CD14-positive monocyte (primary cell): ENCODE measurements around the gene WDR55. TPM values are rescaled to one million over a fixed set of nuclear protein-coding genes. Genes with fewer than 3 reads are reported as not detected.

Source experiments
- DNase-seq, 3 donors: peaks; one replicate each; pipeline ENCODE4 v3.0.0-alpha.2; 2011 to 2022
- H2AFZ ChIP-seq: 2 replicates; pipeline ENCODE4 v1.6.0; 2012; ENCODE audit warnings: mild to moderate bottlenecking, low read depth, low read length, inconsistent platforms; ENCODE audit not compliant: insufficient read depth, poor library complexity, severe bottlenecking
- H3K27ac ChIP-seq, 2 donors: 1 replicate in 1 of 2; 2 replicates in 1 of 2; pipeline ENCODE4 v1.5.1; 2012 to 2013; ENCODE audit warnings: low read length in 2 of 2, control low read depth in 1 of 2, inconsistent platforms in 1 of 2, low read depth in 1 of 2, mild to moderate bottlenecking in 1 of 2
- H3K27me3 ChIP-seq, 2 donors: one replicate each; pipeline versions ENCODE4 v1.6.0 to v1.6.1; 2011 to 2013; ENCODE audit warnings: low read length in 2 of 2; ENCODE audit not compliant: control insufficient read depth in 2 of 2, insufficient read depth in 2 of 2
- H3K36me3 ChIP-seq, 2 donors: replicated peaks in 1 of 2; 1 replicate in 1 of 2; 2 replicates in 1 of 2; pipeline versions ENCODE4 v1.5.1 to v1.6.1; 2012 to 2013; ENCODE audit warnings: low read length in 2 of 2, control low read depth in 1 of 2, inconsistent platforms in 1 of 2, mild to moderate bottlenecking in 1 of 2; ENCODE audit not compliant: insufficient read depth in 2 of 2, control insufficient read depth in 1 of 2
- H3K4me1 ChIP-seq, 2 donors: 1 replicate in 1 of 2; 2 replicates in 1 of 2; pipeline versions ENCODE4 v1.5.1 to v1.6.1; 2012 to 2013; ENCODE audit warnings: low read length in 2 of 2, control low read depth in 1 of 2, inconsistent platforms in 1 of 2, mild to moderate bottlenecking in 1 of 2, moderate library complexity in 1 of 2; ENCODE audit not compliant: insufficient read depth in 2 of 2, control insufficient read depth in 1 of 2
- H3K4me2 ChIP-seq: replicated peaks from 2 replicates; pipeline ENCODE3; 2012; ENCODE audit warnings: low read length, moderate library complexity, mild to moderate bottlenecking; ENCODE audit not compliant: poor library complexity, severe bottlenecking; ENCODE audit errors: extremely low read depth
- H3K4me3 ChIP-seq, 3 experiments: fragments of 200-600 bp in 1 of 3; sonication (generic) in 1 of 3; replicated peaks in 1 of 3; 1 replicate in 2 of 3; 2 replicates in 1 of 3; pipeline ENCODE4 v1.5.1; 2011 to 2013; ENCODE audit warnings: low read length in 3 of 3, mild to moderate bottlenecking in 3 of 3, control low read depth in 2 of 3, low read depth in 2 of 3, inconsistent platforms in 1 of 3, moderate library complexity in 1 of 3
- H3K79me2 ChIP-seq: 2 replicates; pipeline ENCODE4 v1.6.0; 2012; ENCODE audit warnings: mild to moderate bottlenecking, control low read depth, inconsistent platforms, low read length, moderate library complexity; ENCODE audit not compliant: insufficient read depth
- H3K9ac ChIP-seq: 2 replicates; pipeline ENCODE4 v1.6.0; 2017; ENCODE audit warnings: low read length, mild to moderate bottlenecking; ENCODE audit not compliant: insufficient read depth, poor library complexity, severe bottlenecking
- H3K9me3 ChIP-seq, 2 donors: replicated peaks in 1 of 2; 1 replicate in 1 of 2; 2 replicates in 1 of 2; pipeline versions ENCODE4 v1.5.1 to v1.6.1; 2012 to 2013; ENCODE audit warnings: low read length in 2 of 2, control low read depth in 1 of 2; ENCODE audit not compliant: control insufficient read depth in 1 of 2, insufficient read depth in 1 of 2
- H4K20me1 ChIP-seq: 2 replicates; pipeline ENCODE4 v1.6.0; 2012; ENCODE audit warnings: mild to moderate bottlenecking, low read length, control low read depth, moderate library complexity; ENCODE audit not compliant: insufficient read depth
- H3K27ac Mint-ChIP-seq, 7 donors: one replicate each; pipeline ENCODE4 v1.8.0; 2020; ENCODE audit warnings: mild to moderate bottlenecking in 7 of 7, mixed read lengths in 7 of 7, moderate library complexity in 6 of 7, inconsistent platforms in 2 of 7
- H3K27me3 Mint-ChIP-seq, 3 donors: one replicate each; pipeline ENCODE4 v1.8.0; 2021 to 2022; ENCODE audit warnings: low read depth in 3 of 3, mild to moderate bottlenecking in 3 of 3, mixed read lengths in 3 of 3, moderate library complexity in 3 of 3, inconsistent platforms in 1 of 3
- H3K36me3 Mint-ChIP-seq, 2 donors: one replicate each; pipeline ENCODE4 v1.8.0; 2020; ENCODE audit warnings: mixed read lengths in 2 of 2, inconsistent platforms in 1 of 2, mild to moderate bottlenecking in 1 of 2
- H3K4me1 Mint-ChIP-seq: one replicate; pipeline ENCODE4 v1.8.0; 2020; ENCODE audit warnings: mild to moderate bottlenecking, mixed read lengths
- H3K4me3 Mint-ChIP-seq, 2 donors: one replicate each; pipeline ENCODE4 v1.8.0; 2020; ENCODE audit warnings: mild to moderate bottlenecking in 2 of 2, mixed read lengths in 2 of 2, moderate library complexity in 1 of 2
- H3K9me3 Mint-ChIP-seq, 7 donors: one replicate each; pipeline ENCODE4 v1.8.0; 2020 to 2022; ENCODE audit warnings: mixed read lengths in 7 of 7, mild to moderate bottlenecking in 6 of 7, moderate library complexity in 6 of 7, inconsistent platforms in 2 of 7
- CTCF ChIP-seq: fragments of 200-600 bp; IDR thresholded peaks from one replicate; pipeline ENCODE4 v1.8.0; 2022; ENCODE audit warnings: antibody characterized with exemption, mild to moderate bottlenecking
- WGBS: methylation state at CpG from one replicate; pipeline ENCODE4 v1.1.5; 2013; ENCODE audit warnings: missing lambda C conversion rate; ENCODE audit not compliant: insufficient coverage; 5-methylcytosine and 5-hydroxymethylcytosine counted together
- intact Hi-C, 2 donors: fragments of 100-400 bp; cut with micrococcal nuclease; formaldehyde crosslinking; loops; one replicate each; pipeline versions ENCODE4 v1.15.0 to v1.15.1; 2023
- polyA plus RNA-seq, 3 donors: library from polyadenylated mRNA; depleted of rRNA in 1 of 3; unstranded in 2 of 3; stranded (reverse) in 1 of 3; fragments of 300-500 nt in 2 of 3; fragments of >200 nt in 1 of 3; fragmentation: Illumina TruSeq in 2 of 3; gene quantifications; 1 replicate in 2 of 3; 2 replicates in 1 of 3; pipeline ENCODE4 v1.2.3, GENCODE V29; 2012 to 2021

Gene WDR55
- polyA plus RNA-seq, 3 donors = 11.2 to 36.8 (median 13.3) TPM

- H2AFZ ChIP-seq = no peak overlapping the region
- peaks cover 82 to 99% of the 10 kb centered on the region in 2 donors for H3K36me3 ChIP-seq
- H4K20me1 ChIP-seq = peaks cover 22% of the 10 kb centered on the region
- peak overlapping the region in 1 of 7 donors; percentile 31 for H3K27ac Mint-ChIP-seq
- H3K9ac ChIP-seq = no peak overlapping the region
- TF ChIP-seq CTCF = no peak
- H3K27me3 Mint-ChIP-seq = peaks cover 0 to 2% (median 2%) of the 10 kb centered on the region in 3 donors
- no peaks in the 10 kb centered on the region for H3K27me3 ChIP-seq
- H3K4me2 ChIP-seq = no peak overlapping the region
- intact Hi-C loops = no loop called here
- H3K4me1 ChIP-seq = no peaks in the 10 kb centered on the region
- peaks cover 83 to 99% of the 10 kb centered on the region in 2 donors for H3K36me3 Mint-ChIP-seq
- H3K27ac ChIP-seq = no peak overlapping the region
- H3K4me1 Mint-ChIP-seq = peaks cover 3% of the 10 kb centered on the region
- no peak overlapping the region for H3K4me3 ChIP-seq
- H3K4me3 Mint-ChIP-seq = no peak overlapping the region
- 97% methylated on average over 67 of the region's 70 CpGs for WGBS
- peaks cover 6% of the 10 kb centered on the region for H3K79me2 ChIP-seq
- DNase-seq = peak in 2 of 3 donors; percentile 15 to 18
- no peaks in the 10 kb centered on the region for H3K9me3 ChIP-seq
- peaks cover 0 to 5% (median 0%) of the 10 kb centered on the region in 7 donors for H3K9me3 Mint-ChIP-seq
Measured at GRCh38 chr5:140672455-140673186, 7.9 kb downstream of the WDR55 start.

GRCh38 chr5:140673187-140673976 lies 8.7 kb downstream of the WDR55 start, which contains the start of gene DND1:
TSS of gene DND1 (minus strand) at chr5:140673576. CDS start at chr5:140673542, 34 bp downstream.
- Histone ChIP-seq H3K4me1 (no peaks in the 10 kb centered on the region), H3K79me2 (no peaks in the 10 kb centered on the region), H3K27me3 (no peaks in the 10 kb centered on the region), H3K4me3 (no peak within 1 kb of the TSS), H3K9ac (no peak within 1 kb of the TSS), H3K27ac (peak within 1 kb of the TSS in 1 of 2 donors; percentile 38), H3K4me2 (no peak within 1 kb of the TSS), H4K20me1 (peaks cover 15% of the 10 kb centered on the region), H3K36me3 (peaks cover 82 to 99% of the 10 kb centered on the region in 2 donors), H3K9me3 (no peaks in the 10 kb centered on the region), H2AFZ (no peak within 1 kb of the TSS)
- Mint-ChIP-seq H3K36me3 (peaks cover 84 to 97% of the 10 kb centered on the region in 2 donors), H3K4me1 (no peaks in the 10 kb centered on the region), H3K4me3 (no peak within 1 kb of the TSS), H3K9me3 (peaks cover 0 to 5% (median 0%) of the 10 kb centered on the region in 7 donors), H3K27me3 (peaks cover 0 to 2% (median 0%) of the 10 kb centered on the region in 3 donors), H3K27ac (peak within 1 kb of the TSS in 4 of 7 donors; percentile 42 to 79 (median 60))
- intact Hi-C loops = no loop called here
- 91% methylated on average over 25 of the region's 45 CpGs for WGBS
- no peak for DNase-seq
- no peak for TF ChIP-seq CTCF
